Hepatocyte (in vitro differentiated cells): Measurements from ENCODE around the gene PPP1R14B. TPM values are rescaled to one million over a fixed set of nuclear protein-coding genes. Genes with fewer than 3 reads are reported as not detected.

ENCODE experiments used
- DNase-seq: peaks from one replicate; pipeline ENCODE4 v3.0.0-alpha.2; 2016; ENCODE audit warnings: low spot score
- H2AFZ ChIP-seq: fragments of 200-600 bp; sonication (generic); 2 replicates; pipeline ENCODE4 v1.6.0; 2016; ENCODE audit warnings: antibody characterized with exemption, mild to moderate bottlenecking
- H3K27ac ChIP-seq: fragments of 200-600 bp; sonication (generic); 2 replicates; pipeline ENCODE4 v1.5.1; 2016; ENCODE audit warnings: mild to moderate bottlenecking
- H3K27me3 ChIP-seq: fragments of 200-600 bp; sonication (generic); 2 replicates; pipeline ENCODE4 v1.6.1; 2016
- H3K36me3 ChIP-seq: fragments of 200-600 bp; sonication (generic); replicated peaks from 2 replicates; pipeline ENCODE4 v1.5.1; 2016; ENCODE audit warnings: low read depth; ENCODE audit not compliant: insufficient read depth
- H3K4me1 ChIP-seq: fragments of 200-600 bp; sonication (generic); 2 replicates; pipeline ENCODE4 v1.5.1; 2016; ENCODE audit warnings: mild to moderate bottlenecking, moderate library complexity; ENCODE audit not compliant: insufficient read depth
- H3K4me2 ChIP-seq: fragments of 200-600 bp; sonication (generic); 2 replicates; pipeline ENCODE4 v1.6.0; 2016
- H3K4me3 ChIP-seq: fragments of 200-600 bp; sonication (generic); 2 replicates; pipeline ENCODE4 v1.5.1; 2016; ENCODE audit warnings: mild to moderate bottlenecking
- H3K79me2 ChIP-seq: fragments of 200-600 bp; sonication (generic); 2 replicates; pipeline ENCODE4 v1.6.0; 2017; ENCODE audit warnings: mild to moderate bottlenecking
- H3K9me2 ChIP-seq: fragments of 200-600 bp; sonication (generic); replicated peaks from 2 replicates; pipeline ENCODE4 v1.6.0; 2017; ENCODE audit warnings: mild to moderate bottlenecking; ENCODE audit not compliant: insufficient read depth
- H3K9me3 ChIP-seq: fragments of 200-600 bp; sonication (generic); 2 replicates; pipeline ENCODE4 v1.5.1; 2016; ENCODE audit warnings: low read depth, mild to moderate bottlenecking
- H4K20me1 ChIP-seq: fragments of 200-600 bp; sonication (generic); 2 replicates; pipeline ENCODE4 v1.6.0; 2016; ENCODE audit warnings: mild to moderate bottlenecking; ENCODE audit not compliant: insufficient read depth, poor library complexity, severe bottlenecking
- CTCF ChIP-seq: fragments of 200-600 bp; sonication (generic); IDR thresholded peaks from 2 replicates; pipeline ENCODE4 v1.5.1; 2016; ENCODE audit warnings: antibody characterized with exemption, mild to moderate bottlenecking; ENCODE audit not compliant: poor library complexity
- EZH2 ChIP-seq: fragments of 200-600 bp; sonication (generic); IDR thresholded peaks from 2 replicates; pipeline ENCODE4 v1.6.1; 2016; ENCODE audit warnings: antibody characterized with exemption, mild to moderate bottlenecking, borderline replicate concordance
- EZH2phosphoT487 ChIP-seq: fragments of 200-600 bp; sonication (generic); IDR thresholded peaks from one replicate; pipeline ENCODE4 v1.6.1; 2018; ENCODE audit warnings: antibody characterized with exemption, mild to moderate bottlenecking, low read depth, moderate library complexity; ENCODE audit not compliant: unreplicated experiment, severe bottlenecking
- WGBS: methylation state at CpG from one replicate; pipeline ENCODE4 v1.1.6; 2016; ENCODE audit warnings: low lambda C conversion rate; ENCODE audit errors: missing lambda C conversion rate; 5-methylcytosine and 5-hydroxymethylcytosine counted together
- polyA plus RNA-seq: library from polyadenylated mRNA; unstranded; fragments of >200 nt; fragmentation: Nextera tagmentation; extraction: Ambion mirVana; gene quantifications from 2 replicates; pipeline ENCODE4 v1.2.1, GENCODE V29; 2016
- total RNA-seq: library from RNA; depleted of rRNA; stranded (reverse); fragments of >200 nt; gene quantifications from 2 replicates; pipeline ENCODE4 v1.2.3, GENCODE V29; 2014

PPP1R14B gene
- total and polyA plus RNA-seq, 2 experiments from 2014 or later, result 86.8 to 229 TPM

GRCh38 chr11:64276653-64277431, 30.1 kb upstream of the PPP1R14B start:
- DNase-seq, result no peak
- H3K27ac ChIP-seq, result no peak overlapping the region
- H4K20me1 ChIP-seq, result no peaks in the 10 kb centered on the region
- no peak overlapping the region for H2AFZ ChIP-seq
- H3K4me3 ChIP-seq, result no peak overlapping the region
- no peaks in the 10 kb centered on the region for H3K27me3 ChIP-seq
- peaks cover 18% of the 10 kb centered on the region for H3K79me2 ChIP-seq
- WGBS, result 94% methylated on average over 17 of the region's 17 CpGs
- TF ChIP-seq CTCF, result no peak
- no peak for TF ChIP-seq EZH2
- no peak for TF ChIP-seq EZH2phosphoT487
- peaks cover 12% of the 10 kb centered on the region for H3K4me1 ChIP-seq
- no peaks in the 10 kb centered on the region for H3K9me2 ChIP-seq
- H3K36me3 ChIP-seq, result no peaks in the 10 kb centered on the region
- no peak overlapping the region for H3K4me2 ChIP-seq
- no peaks in the 10 kb centered on the region for H3K9me3 ChIP-seq

DNA sequence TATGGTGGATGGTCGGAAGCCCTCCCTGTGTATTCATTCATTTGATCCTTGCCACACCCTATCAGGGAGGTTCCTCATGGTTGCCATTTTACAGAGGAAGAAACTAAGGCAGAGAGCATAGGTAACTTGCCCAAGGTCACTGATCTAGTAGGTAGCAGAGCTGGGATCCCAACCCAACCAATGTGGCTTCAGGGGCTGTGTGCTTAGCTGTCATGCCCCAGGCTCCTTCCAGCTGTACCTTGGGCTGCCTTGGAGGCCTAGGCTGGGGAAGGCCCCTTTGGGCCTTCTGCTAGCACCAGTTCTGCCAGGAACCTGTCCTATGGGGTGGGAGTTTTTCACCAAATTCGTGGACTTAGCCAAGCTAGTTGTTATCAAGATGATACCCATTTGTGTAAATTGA, 29.1 kb upstream of the PPP1R14B start:
- Histone ChIP-seq H3K27ac (no peak overlapping the region), H3K4me3 (no peak overlapping the region), H3K4me2 (no peak overlapping the region), H3K4me1 (peaks cover 14% of the 10 kb centered on the region), H2AFZ (no peak overlapping the region), H3K9me3 (no peaks in the 10 kb centered on the region), H4K20me1 (no peaks in the 10 kb centered on the region), H3K79me2 (peaks cover 19% of the 10 kb centered on the region), H3K27me3 (no peaks in the 10 kb centered on the region), H3K36me3 (no peaks in the 10 kb centered on the region), H3K9me2 (no peaks in the 10 kb centered on the region)
- WGBS, result 86% methylated on average over 2 of the region's 2 CpGs
- TF ChIP-seq EZH2, result no peak
- TF ChIP-seq EZH2phosphoT487, result no peak
- no peak for TF ChIP-seq CTCF
- no peak for DNase-seq

DNA sequence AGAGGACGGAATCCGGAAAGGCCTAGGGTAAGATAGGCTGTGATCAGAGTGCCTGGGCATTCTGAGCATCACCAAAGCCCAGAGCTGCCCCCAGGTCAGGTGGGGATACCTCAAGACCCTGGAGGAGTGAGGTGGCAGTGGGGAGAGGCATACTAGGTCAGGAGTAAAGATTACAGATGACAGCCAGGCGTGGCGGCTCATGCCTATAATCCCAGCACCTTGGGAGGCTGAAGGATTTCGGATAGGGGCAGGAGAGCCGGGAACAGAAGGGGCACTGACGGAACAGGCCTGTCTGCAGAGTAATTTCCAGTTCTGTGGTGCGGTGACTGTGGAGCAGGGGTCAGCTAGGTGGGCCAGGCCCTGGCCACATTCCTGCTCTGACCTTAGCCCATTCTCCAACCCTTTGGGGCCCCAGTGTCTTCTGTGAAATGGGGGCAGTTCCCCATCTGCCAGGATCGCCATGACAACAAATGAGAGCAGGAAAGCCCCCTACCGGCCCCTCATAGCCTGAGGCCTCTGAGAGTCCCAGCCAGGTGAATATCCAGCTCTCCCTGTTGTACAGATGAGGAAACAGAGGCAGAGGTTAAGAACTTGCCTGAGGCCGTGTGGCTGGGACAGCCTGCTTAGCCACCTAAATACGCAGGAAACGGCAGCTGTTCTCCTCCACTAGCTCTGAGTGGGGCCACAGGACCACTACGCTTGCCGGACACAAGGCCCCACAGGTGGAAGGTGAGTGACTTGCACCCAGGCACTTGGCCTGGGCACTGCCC, 28.5 kb upstream of the PPP1R14B start:
- 86% methylated on average over 15 of the region's 15 CpGs for WGBS
- TF ChIP-seq EZH2phosphoT487 (no peak), EZH2 (no peak), CTCF (no peak)

More for the DNA sequence above, 28.5 kb upstream of the PPP1R14B start:
- Histone ChIP-seq H3K27me3 (no peaks in the 10 kb centered on the region), H3K4me2 (no peak overlapping the region), H3K79me2 (peaks cover 18% of the 10 kb centered on the region), H3K9me2 (no peaks in the 10 kb centered on the region), H3K4me1 (peaks cover 14% of the 10 kb centered on the region), H4K20me1 (no peaks in the 10 kb centered on the region), H2AFZ (no peak overlapping the region), H3K9me3 (no peaks in the 10 kb centered on the region), H3K36me3 (no peaks in the 10 kb centered on the region), H3K4me3 (no peak overlapping the region), H3K27ac (no peak overlapping the region)
- no peak for DNase-seq
